Tracheal epithelial cell (primary cell): ENCODE results near the gene SOCS4. TPM values are rescaled to one million over a fixed set of nuclear protein-coding genes. Genes with fewer than 3 reads are reported as not detected.

Experiments
- total RNA-seq: library from RNA; depleted of rRNA; stranded (reverse); fragments of >200 nt; gene quantifications from 2 replicates; pipeline ENCODE4 v1.2.1, GENCODE V29; 2014

SOCS4 gene, protein sequence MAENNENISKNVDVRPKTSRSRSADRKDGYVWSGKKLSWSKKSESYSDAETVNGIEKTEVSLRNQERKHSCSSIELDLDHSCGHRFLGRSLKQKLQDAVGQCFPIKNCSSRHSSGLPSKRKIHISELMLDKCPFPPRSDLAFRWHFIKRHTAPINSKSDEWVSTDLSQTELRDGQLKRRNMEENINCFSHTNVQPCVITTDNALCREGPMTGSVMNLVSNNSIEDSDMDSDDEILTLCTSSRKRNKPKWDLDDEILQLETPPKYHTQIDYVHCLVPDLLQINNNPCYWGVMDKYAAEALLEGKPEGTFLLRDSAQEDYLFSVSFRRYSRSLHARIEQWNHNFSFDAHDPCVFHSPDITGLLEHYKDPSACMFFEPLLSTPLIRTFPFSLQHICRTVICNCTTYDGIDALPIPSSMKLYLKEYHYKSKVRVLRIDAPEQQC
- 10.1 and 10.9 TPM in 2 replicates for total RNA-seq

DNA sequence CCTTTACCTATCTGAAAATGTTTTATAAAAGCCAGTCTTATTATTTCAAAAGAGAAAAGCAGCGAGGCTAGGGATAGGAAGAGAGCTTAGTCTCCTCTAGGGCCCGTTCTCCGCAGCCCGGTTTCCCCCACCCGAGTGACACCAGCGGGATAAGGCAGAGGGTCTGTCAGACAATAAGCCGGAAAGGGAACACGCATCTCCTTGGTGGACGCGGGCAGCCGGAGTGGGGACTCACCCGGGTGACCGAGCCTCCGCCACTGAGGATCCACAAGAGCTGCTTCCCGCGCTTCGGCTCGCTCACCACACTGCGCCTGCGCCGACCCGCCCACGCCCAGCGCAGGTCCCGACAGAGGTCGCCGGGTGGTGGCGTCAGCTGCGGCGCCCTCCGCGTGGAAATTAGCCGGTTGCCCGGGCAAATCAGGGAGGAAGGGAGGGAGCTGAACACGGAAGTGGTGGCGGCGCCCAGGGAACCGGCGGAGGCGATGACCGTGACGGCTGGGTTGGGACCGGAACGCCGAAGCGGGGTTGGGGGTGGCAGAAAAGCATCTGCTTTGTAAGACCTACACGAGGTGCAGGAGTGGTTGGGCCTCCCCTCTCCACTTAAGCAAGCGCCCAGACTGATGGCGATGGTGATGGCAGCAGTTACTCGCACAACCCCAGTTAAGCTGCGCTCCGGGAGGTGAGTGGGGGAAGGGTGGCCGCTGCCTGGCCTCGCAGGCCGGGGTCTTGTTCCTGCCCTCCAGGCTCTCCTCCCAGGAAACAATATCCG, at the start of gene SOCS4, which contains the start of gene WDHD1:
Gene SOCS4 (plus strand): TSS at position 444 of the 769 bp plus-strand sequence. CDS start 15,806 bp downstream, outside the sequence.
Gene WDHD1 (minus strand): TSS at position 307 of the 769 bp plus-strand sequence. CDS start 312 bp downstream, outside the sequence.

GRCh38 chr14:55051423-55052268, 24.6 kb downstream of the SOCS4 start, which contains the start of gene MAPK1IP1L:
TSS of gene MAPK1IP1L (plus strand) at chr14:55051647. CDS start at chr14:55061684, 10,037 bp downstream.

Other genes starting within 250 kb of the SOCS4 start
- gene GCH1, start 124.4 kb upstream of the SOCS4 start, total RNA-seq: 7.5 and 12.5 TPM in 2 replicates
- 7.7 and 10.4 TPM in 2 replicates for gene WDHD1, start 137 bp upstream of the SOCS4 start, total RNA-seq
- gene MAPK1IP1L, start 24.4 kb downstream of the SOCS4 start, total RNA-seq: 13.7 and 15.6 TPM in 2 replicates
- 177 and 214 TPM in 2 replicates for gene LGALS3, start 102.0 kb downstream of the SOCS4 start, total RNA-seq
- 0.43 and 2.7 TPM in 2 replicates for gene DLGAP5, start 164.3 kb downstream of the SOCS4 start, total RNA-seq
- gene FBXO34, start 244.2 kb downstream of the SOCS4 start, total RNA-seq: 19.8 and 27.0 TPM in 2 replicates